Suppressor macrophage treated with lipopolysaccharide for 1 hour (primary cell): ENCODE measurements around the gene ECSIT.
A peak's percentile ranks its signal among the peaks of the same experiment; 100 is the strongest.

Experiments
- DNase-seq, 3 donors: peaks; one replicate each; pipeline ENCODE4 v3.0.0-alpha.2; 2020 to 2022

ECSIT gene

DNA sequence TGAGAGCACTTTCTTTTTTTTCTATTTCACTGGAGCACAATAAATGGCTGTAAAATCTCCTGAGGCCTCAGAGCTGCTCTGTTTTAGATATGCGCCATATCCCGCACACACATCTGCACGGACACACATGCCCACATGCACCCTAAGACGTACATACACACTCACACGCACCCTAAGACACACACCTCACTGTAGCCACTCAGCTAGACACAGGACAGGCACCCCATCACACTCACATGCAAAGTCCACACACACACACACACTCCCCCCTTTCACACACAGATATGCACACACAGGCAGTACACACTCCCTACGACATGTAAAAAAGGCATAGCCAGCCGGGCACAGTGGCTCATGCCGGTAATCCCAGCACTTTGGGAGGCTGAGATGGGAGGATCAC is 21.3 kb upstream of the ECSIT start:
- DNase-seq = no peak

DNA sequence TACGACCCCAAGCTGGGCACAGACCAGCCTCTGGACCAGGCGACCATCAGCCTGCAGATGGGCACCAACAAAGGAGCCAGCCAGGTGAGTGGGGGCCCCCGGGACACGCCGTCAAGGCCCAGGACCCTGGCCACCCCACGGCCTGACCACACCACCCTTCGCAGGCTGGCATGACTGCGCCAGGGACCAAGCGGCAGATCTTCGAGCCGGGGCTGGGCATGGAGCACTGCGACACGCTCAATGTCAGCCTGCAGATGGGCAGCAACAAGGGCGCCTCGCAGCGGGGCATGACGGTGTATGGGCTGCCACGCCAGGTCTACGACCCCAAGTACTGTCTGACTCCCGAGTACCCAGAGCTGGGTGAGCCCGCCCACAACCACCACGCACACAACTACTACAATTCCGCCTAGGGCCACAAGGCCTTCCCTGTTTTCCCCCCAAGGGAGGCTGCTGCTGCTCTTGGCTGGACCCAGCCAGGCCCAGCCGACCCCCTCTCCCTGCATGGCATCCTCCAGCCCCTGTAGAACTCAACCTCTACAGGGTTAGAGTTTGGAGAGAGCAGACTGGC is 20.5 kb upstream of the ECSIT start:
- no peak for DNase-seq

DNA sequence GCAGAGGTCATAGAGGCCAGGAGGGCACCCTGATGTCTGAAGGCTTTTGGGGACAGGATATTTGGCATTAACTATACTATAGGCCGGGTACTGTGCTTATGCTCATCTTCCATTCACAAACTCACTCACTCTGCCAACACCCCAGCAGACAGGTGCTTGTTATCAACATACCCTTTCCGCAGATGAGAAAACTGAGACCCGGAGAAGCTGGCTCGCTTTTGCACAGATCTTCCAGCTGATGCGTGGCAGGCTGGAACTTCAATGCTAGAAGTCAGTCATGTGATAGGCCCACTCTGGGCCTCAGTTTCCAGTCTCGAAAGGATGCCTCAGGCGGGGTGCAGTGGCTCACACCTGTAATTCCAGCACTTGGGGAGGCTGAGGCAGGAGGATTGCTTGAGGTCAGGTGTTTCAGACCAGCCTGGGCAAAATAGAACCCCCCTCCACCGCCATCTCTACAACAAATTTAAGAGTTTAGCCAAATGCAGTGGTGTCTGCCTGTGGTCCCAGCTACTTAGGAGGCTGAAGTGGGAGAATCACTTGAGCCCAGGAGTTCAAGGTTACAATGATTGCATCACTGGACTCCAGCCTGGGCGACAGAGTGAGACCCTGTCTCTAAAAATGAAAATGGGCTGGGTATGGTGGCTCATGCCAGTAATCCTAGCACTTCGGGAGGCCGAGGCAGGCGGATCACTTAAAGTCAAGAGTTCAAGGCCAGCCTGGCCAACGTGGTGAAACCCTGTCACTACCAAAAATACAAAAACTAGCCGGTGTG is 19.2 kb upstream of the ECSIT start:
- DNase-seq = no peak

DNA sequence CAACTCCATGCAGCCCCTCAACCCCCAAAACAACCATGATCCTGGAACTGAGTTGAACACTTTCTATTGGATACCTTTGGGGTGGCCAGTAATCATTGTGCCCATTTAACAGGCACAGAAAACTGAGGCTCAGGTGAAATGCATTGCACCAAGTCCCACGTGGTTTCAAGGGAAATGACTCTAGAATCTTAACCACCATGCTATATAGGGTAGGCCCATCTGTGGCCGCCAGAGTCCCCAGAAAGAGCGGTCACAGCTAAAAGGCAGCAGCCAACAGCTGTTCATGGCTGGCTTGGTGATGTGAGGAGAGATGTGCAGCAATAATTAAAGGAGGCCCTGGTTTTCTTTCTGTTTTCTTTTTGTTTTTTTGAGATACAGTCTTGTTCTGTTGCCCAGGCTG is 12.3 kb upstream of the ECSIT start:
- no peak for DNase-seq

DNA sequence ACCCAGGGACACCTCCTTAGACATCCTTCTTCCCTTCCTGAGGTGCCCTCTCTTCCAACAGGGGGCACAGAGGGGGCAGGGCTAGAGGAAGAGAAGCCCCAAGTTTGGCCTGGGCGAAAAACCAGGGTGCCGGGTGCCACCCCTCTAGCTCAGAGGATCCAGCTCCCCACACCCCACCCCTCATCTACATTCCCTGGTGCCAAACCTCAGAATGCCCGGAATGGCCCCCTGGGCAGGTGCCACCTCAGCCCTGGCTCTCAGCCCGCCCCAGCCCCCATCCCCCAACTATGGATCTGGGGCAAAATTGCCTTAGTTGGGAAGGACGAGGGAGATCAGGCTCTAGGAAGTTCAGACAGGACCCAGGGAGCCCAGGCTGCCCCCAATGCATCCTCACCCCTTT is 11.7 kb upstream of the ECSIT start:
- DNase-seq = no peak

DNA sequence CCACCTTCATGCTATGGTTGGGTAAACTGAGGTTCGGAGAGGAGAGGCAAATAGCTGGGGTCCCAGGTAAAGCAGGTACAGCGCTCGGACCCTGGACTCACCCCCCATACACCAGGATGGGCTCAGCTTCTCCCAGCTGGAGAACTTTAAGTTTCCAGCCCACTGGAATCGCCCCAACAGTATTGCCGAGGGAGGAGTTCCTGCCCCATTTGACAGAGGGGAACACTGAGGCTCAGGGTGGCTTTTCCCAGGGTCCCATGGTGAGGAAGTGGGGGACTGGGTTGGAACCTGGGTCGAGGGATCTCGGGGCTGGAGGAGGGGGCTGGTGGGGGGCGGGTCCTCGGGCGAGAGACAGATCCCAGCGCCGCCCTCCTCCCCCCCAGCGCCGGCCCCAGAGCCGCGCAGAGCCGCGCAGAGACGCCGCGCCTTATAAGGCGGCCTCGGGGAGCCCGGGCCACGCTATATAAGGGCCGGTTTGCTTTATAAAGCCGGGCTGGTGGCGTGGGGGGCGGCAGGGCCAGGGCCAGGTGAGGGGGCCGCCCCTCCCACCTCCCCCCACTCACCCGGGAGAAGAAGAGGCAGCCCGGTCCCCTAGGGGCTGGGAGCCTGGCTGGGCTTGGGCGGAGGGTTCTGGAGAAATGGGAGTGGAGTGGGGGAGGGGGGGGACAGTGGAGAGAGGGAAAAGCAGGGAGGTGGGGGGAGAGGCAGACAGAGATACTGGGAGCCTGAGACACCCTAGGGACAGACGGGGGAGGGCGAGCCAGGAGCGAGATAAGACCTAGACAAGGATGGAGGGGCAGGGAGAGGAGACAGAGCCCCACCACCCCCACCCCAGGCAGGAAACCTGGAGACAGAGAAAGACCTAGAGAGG is 10.8 kb upstream of the ECSIT start:
- no peak for DNase-seq

DNA sequence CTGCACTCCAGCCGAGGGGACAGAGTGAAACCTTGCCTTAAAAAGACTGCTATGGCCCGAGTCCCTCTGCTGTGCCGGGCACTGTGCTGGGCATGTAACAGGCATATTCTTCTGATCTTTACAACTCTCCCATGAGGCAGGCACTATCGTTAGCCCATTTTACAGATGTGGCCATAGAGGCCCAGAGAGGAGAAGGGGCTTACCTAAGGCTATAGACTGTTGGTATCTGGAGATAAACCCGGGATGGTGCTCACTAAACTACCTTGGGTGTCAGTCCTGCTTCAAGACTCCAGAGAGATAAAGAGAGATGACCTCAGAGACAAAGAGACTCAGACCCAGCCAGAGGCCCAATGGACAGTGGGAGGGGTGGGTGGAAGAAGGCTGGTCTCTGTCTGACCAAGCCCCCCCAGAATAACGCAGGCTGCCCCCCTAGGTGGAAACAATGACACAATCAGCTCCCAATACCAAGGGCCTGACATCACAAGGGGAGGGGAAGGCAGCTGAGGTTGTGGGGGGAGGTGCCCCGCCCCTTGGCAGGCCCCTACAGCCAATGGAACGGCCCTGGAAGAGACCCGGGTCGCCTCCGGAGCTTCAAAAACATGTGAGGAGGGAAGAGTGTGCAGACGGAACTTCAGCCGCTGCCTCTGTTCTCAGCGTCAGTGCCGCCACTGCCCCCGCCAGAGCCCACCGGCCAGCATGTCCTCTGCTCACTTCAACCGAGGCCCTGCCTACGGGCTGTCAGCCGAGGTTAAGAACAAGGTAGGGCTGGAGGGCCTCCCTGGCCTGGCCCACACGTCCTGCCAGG is 9.5 kb upstream of the ECSIT start, which contains the start of gene CNN1:
Gene CNN1 (plus strand): TSS at position 620 of the 805 bp plus-strand sequence. CDS start 77 bp downstream, at position 697.
- no peak for DNase-seq

DNA sequence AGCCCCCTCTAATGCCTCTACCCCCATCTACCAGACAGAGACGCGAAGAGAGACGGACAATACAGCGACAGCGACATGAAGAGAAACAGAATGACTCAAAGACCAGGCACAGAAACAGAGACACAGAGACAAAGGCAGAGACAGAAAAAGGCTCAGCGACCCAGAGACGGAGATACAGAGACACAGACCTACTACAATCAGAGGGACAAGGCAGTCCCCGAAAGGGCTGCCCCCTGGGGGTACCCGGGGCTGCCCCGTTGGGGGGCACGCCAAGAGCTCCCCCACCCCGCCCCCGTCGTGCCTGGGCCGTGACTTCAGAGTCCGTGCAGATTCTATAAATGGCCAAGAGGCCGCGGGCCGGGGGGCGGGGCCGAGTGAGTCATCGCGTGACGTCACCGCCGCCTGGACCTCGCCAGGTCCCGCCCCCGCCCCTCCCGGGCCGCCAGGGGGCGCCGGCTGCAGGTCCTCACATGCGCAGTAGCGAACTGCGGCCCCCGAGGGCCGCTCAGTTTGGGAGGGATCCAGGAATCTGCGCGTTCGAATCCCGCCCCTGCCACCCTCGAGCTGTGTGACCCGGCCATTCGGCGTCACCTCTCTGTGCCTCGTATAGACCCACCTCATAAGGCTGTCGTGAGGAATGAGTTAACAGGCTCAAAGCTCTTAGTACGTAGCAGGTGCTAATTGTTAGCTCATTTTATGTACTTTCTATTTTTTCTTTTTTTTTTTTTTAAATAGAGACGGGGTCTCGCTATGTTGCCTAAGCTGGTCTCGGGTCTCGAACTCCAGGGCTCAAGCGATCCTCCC is 7.1 kb upstream of the ECSIT start:
- DNase-seq = peak; percentile 94 to 98 (median 97)

DNA sequence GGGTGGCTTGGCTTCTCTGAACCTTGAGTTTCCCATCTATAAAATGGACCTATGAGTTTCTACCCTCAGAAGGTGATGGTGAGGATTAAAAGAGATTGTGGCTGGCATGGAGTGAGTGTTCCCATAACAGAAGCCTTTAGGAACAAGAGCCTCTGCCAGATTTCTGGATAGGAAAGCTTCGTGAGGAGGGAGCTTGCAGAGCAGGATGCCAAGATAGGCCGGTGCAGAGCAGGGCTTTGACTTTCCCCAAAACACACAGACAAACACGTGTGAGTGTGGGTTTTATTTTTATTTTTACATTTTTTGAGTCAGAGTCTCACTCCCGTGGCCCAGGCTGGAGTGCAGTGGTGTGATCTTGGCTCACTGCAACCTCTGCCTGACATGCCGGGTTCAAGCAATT is 6.0 kb upstream of the ECSIT start:
- no peak for DNase-seq

DNA sequence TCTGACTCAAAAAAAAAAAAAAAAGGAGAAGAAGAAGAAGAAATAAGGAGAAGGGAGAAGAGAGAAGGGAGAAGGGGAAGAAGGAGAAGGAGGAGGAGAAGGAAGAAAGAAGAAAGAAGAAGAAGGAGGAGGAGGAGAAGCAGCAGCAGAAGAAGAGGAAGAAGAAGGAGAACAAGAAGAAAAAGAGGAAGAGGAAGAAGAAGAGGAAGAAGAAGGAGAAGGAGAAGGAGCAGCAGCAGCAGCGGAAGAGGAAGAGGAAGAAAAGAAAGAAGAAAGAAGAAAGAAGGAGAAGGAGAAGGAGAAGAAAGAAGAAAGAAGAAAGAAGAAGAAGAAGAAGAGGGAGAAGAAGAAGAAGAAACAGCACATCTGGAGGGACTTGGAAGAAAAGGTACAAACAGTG is 5.6 kb upstream of the ECSIT start:
- DNase-seq = peak in 1 of 3 donors; percentile 30

DNA sequence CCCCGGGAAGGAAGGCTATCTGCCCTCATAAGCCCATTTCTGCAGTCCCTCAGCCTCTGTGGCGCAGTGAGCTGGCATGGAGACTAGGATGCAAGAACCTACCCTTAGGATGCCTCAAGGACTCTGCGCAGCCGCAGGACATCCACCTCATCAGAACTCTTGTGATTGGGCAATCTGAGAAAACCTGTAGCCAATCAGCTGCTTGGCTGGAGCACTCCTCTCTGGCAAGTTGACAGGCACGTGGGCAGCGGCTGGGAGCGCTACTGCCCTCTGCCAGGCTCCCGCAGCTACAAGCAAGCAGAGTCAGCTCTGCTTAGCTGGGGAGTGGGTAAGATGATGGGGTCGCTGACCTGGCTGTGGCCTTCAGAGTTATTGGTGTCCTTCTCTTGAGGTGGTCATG is 1.5 kb upstream of the ECSIT start:
- peak; percentile 71 to 80 (median 80) for DNase-seq

DNA sequence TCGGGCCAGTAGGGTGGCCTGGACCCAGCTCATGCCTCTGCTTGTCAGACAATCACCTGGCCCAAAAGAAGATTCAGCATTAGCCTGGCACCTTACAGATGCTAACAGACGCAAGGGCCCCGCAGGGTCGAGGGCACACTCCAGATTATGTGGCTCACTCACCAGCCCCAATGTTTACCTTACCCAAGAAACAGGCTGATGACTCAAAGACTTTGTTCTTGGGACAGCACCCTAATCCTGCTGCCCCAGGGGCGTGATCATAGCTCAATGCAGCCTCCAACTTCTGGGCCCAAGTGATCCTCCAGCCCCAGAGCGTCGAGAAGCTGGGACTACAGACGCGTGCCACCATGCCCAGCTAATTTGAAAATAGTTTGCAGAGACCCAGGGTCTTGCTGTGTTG is 9.8 kb downstream of the ECSIT start:
- no peak for DNase-seq

DNA sequence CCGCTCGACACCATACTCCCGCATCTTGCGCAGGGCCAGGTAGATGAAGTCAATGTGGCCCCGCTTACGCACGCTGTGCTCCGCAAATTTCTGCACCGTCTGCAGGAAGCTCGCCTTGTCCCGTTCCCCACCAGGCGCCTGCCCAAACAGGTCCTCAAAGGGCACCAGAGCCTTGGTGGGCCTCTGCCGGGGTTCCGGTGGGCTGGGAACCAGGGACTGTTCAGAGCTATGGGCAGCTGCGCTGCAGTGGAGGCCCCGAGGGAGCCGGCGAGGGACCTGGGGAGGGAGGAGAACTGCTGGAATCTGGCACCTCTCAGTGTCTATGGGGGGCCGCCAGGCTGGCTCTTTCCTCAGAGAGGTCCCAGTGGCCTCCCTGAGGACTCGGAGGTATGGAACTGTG is 15.0 kb downstream of the ECSIT start:
- no peak for DNase-seq

DNA sequence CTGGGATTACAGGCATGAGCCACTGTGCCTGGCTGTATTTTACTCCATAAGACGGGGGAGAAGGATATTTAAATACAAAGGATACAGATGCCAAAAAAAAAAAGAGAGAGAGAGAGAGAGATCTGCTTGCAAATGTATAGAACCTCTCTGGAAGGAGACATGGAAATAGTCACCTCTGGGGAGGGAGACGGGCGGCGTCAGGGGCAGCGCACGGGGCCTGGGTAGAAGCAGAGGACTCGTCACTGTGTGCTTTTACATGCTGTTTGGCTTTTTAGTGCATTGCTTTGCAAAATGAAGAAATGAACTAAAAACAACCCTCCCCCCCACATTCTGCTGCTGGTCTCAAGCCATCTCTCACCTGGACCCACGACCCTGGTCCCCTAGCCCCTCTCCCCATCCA is 18.5 kb downstream of the ECSIT start:
- no peak for DNase-seq

DNA sequence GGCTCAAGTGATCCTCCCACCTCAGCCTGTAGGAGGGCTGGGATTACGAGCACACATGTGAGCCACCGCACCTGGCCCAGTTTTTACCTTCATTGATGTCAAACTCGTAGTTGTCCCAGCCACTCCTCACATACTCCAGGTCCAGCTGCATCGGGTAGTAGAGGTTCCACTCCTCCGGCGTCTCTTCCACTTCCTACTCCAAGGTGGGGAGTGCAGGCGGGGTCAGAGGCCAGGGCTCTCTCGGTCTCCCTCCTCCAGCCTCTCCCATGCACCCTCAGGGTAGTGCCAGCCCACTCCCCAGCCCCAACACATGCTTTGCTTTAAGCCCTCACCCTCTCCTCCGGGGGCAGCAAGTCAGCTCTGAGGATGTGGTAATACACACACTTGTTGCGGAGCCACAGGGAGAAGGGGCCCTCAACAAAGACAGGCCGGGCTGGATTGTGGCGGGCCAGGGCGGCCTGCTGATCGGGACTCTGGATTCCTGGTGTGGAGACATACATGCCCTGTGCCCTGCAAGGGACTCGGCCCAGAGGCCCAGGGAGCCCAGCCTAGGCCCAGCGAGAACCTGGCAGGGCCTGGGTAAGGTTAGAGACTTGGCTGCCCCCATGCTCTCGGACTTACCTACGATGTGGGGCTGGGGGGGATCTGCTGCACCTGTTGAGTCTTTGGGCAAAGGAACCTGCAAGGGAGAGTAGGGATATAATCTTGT is 21.4 kb downstream of the ECSIT start:
- DNase-seq = no peak

DNA sequence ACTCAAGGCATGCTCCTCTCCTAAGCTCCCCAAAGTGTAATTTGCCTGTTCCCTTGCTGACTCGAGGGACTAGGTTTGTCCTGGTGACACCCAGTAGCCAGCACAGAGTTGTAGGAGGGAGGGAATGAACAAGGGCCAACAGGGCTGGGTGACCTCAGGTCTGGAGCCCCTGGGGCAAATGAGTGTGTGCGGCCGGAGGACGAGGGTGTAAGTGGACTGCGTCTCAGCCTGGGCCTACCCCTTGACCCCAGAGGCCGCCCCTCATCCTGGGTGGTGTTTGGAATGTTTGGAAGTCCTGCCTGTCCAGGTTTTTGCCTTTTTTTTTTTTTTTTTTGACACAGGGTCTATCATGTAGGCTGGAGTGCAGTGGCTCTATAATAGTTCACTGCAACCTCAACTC is 22.0 kb downstream of the ECSIT start:
- DNase-seq = no peak

DNA sequence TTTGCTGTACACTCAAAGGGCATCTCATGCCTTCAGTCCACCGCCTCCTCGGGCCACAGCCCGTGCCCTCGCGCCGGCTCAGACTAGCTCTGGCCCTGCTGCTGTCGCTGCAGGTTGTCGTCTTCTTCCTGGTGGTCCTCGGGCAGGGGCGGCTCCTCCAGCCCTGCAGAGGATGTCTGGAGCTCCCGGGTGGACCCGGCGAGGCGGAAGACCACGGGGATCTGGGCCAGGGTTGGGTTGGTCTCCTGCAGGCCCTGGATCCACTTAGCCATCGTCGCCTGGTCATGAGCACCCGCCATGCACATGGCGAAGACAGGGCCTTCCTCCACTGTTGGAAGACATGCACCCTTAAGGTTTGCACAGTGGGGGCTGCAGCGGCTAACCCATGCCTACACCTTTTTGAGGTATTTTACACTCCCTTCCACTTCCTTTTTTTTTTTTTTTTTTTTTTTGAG is 22.8 kb downstream of the ECSIT start:
- DNase-seq = no peak

DNA sequence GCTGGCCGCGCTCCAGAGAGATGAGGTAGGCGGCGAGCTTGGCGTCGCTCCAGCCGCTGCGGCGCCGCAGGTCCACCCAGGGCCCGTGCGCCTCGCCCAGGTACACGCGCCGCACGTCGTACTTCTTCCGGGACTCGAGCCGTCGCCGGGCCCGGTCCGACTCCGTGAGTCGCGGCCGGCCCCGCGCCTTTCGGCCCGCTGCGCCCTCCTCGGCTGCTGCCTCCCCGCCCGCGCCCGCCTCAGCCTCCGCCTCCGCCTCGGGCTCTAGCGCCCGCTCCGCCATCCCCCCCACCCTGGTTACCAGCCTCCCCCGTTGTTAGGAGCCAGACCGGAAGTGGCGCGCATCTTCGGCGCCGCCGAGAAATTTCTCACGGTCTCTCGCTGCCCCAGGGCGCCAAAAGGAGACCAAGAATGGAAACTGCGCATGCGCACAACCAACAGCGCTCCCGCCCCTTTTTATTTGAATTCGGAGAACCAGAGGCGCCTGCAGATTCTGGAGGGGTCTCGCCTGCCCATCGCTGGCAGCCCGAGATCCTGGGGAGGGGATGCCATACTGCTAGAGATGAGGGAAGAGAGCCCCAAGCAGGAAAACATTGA is 23.3 kb downstream of the ECSIT start, which contains the start of gene ZNF653:
Gene ZNF653 (minus strand): TSS at position 336 of the 597 bp plus-strand sequence. CDS start 53 bp downstream, at position 283.
- peak; percentile 97 to 99 (median 98) for DNase-seq

DNA sequence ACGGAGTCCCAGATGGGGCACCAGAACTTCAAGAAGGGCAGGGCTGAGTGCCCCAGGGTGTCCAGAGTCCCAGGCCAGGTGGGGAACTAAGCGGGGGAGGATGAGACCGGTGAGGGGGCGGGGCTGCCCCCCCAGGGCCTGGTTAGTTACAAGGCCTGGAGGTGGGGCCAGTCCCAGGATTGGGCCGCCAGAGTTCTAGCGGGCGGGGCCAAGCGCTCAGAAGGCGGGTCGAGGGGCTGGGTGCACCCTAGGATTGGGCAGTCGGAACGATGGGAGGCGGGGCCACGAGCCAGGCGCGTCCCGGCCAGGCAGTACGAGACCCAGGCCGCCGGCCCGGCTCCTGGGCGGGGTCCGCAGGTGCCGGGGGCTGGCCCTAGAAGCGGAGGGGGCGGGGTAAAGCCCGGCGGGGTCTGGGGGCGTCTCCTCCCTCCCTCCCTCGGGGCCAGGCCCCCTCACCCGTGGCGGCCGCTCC is 23.9 kb downstream of the ECSIT start:
- peak; percentile 94 to 96 (median 95) for DNase-seq

DNA sequence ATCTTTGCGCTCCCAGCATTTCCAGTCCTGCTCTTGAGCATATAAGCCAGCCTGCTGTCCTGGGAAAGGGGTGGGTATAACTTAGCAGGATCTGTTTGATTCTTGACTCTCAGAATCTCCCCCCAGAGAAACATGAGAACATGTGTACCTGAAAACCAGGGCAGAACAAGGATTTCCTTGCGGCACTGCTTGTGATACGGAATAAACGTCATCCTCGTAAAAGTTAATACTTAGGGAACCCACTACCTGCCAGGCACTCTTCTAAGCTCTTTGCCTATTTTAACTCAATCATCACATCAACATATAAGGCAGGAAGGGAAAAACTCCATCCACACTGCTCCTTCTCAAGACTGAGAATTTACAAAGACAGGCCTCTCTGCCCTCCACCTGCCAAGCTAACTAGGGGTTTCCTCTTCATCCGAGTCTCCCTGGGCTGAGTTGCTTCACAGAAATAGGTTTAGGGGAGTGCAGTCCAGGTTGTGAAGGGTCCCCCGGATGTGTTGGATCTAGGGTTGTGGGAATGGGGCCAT is 24.4 kb downstream of the ECSIT start:
- DNase-seq = no peak
